Loucy (cell line): ENCODE data around the gene NKX6-2.

ENCODE experiments used
- H2AFZ ChIP-seq: fragments of 200-600 bp; sonication (generic); 2 replicates; pipeline ENCODE4 v1.6.0; 2016; ENCODE audit warnings: antibody characterized with exemption, mild to moderate bottlenecking, low read length, moderate library complexity
- H3F3A ChIP-seq: fragments of 200-600 bp; 2 replicates; pipeline ENCODE4 v1.6.0; 2016; ENCODE audit warnings: antibody characterized with exemption, low read depth, mild to moderate bottlenecking
- H3K27me3 ChIP-seq: fragments of 200-600 bp; sonication (generic); 2 replicates; pipeline ENCODE4 v1.6.1; 2014; ENCODE audit warnings: low read length, mild to moderate bottlenecking; ENCODE audit not compliant: insufficient read depth, poor library complexity, severe bottlenecking
- H3K36me3 ChIP-seq: fragments of 200-600 bp; sonication (generic); 2 replicates; pipeline ENCODE4 v1.6.1; 2016; ENCODE audit warnings: low read length; ENCODE audit not compliant: insufficient read depth
- H3K4me1 ChIP-seq: fragments of 200-600 bp; sonication (generic); 2 replicates; pipeline ENCODE4 v1.5.1; 2014; ENCODE audit warnings: low read length, mild to moderate bottlenecking; ENCODE audit not compliant: insufficient read depth, poor library complexity, severe bottlenecking
- H3K4me2 ChIP-seq: fragments of 200-600 bp; sonication (generic); 2 replicates; pipeline ENCODE4 v1.6.0; 2014; ENCODE audit warnings: antibody characterized with exemption, low read length, low read depth, mild to moderate bottlenecking; ENCODE audit not compliant: poor library complexity, severe bottlenecking
- H3K4me3 ChIP-seq: fragments of 200-600 bp; sonication (generic); 2 replicates; pipeline ENCODE4 v1.5.1; 2014; ENCODE audit warnings: low read length, mild to moderate bottlenecking, mixed read lengths; ENCODE audit not compliant: poor library complexity, severe bottlenecking
- H3K79me2 ChIP-seq: fragments of 200-600 bp; sonication (generic); 2 replicates; pipeline ENCODE4 v1.6.1; 2014; ENCODE audit warnings: low read length; ENCODE audit not compliant: insufficient read depth
- H3K9ac ChIP-seq: fragments of 200-600 bp; sonication (generic); 2 replicates; pipeline ENCODE4 v1.6.0; 2014; ENCODE audit warnings: mild to moderate bottlenecking, low read depth, low read length, moderate library complexity; ENCODE audit not compliant: poor library complexity, severe bottlenecking
- H3K9me2 ChIP-seq: fragments of 200-600 bp; sonication (generic); replicated peaks from 2 replicates; pipeline ENCODE4 v1.6.1; 2016; ENCODE audit warnings: low read depth, low read length, mixed read lengths
- H3K9me3 ChIP-seq: fragments of 200-600 bp; sonication (generic); 2 replicates; pipeline ENCODE4 v1.6.1; 2014; ENCODE audit warnings: mild to moderate bottlenecking, antibody characterized with exemption, low read length, low read depth; ENCODE audit not compliant: insufficient read depth
- H4K20me1 ChIP-seq: fragments of 200-600 bp; sonication (generic); 2 replicates; pipeline ENCODE4 v1.6.0; 2014; ENCODE audit warnings: antibody characterized with exemption, low read length, mild to moderate bottlenecking; ENCODE audit not compliant: insufficient read depth, poor library complexity, severe bottlenecking
- CTCF ChIP-seq: fragments of 200-600 bp; sonication (generic); conservative IDR thresholded peaks from 2 replicates; pipeline ENCODE4 v1.5.1; 2014; ENCODE audit warnings: mild to moderate bottlenecking, antibody characterized with exemption, low read length
- EZH2phosphoT487 ChIP-seq: fragments of 200-600 bp; IDR thresholded peaks from 2 replicates; pipeline ENCODE4 v1.6.1; 2018; ENCODE audit warnings: antibody characterized with exemption, mild to moderate bottlenecking, moderate library complexity, borderline replicate concordance

Gene NKX6-2

GRCh38 chr10:132805599-132805998, 19.7 kb upstream of the NKX6-2 start:
- H3K79me2 ChIP-seq: no peaks in the 10 kb centered on the region
- H4K20me1 ChIP-seq: no peaks in the 10 kb centered on the region
- H3K9me3 ChIP-seq: peaks cover 3% of the 10 kb centered on the region; the same call in 1 of the 2 replicates
- H3K36me3 ChIP-seq: no peaks in the 10 kb centered on the region
- no peak overlapping the region for H3K9ac ChIP-seq
- H3K4me1 ChIP-seq: no peaks in the 10 kb centered on the region
- H3K27me3 ChIP-seq: no peaks in the 10 kb centered on the region
- no peak overlapping the region for H3K4me2 ChIP-seq
- no peak for TF ChIP-seq EZH2phosphoT487
- no peak for TF ChIP-seq CTCF
- no peaks in the 10 kb centered on the region for H3F3A ChIP-seq
- no peak overlapping the region for H2AFZ ChIP-seq
- no peak overlapping the region for H3K4me3 ChIP-seq
- no peaks in the 10 kb centered on the region for H3K9me2 ChIP-seq

DNA sequence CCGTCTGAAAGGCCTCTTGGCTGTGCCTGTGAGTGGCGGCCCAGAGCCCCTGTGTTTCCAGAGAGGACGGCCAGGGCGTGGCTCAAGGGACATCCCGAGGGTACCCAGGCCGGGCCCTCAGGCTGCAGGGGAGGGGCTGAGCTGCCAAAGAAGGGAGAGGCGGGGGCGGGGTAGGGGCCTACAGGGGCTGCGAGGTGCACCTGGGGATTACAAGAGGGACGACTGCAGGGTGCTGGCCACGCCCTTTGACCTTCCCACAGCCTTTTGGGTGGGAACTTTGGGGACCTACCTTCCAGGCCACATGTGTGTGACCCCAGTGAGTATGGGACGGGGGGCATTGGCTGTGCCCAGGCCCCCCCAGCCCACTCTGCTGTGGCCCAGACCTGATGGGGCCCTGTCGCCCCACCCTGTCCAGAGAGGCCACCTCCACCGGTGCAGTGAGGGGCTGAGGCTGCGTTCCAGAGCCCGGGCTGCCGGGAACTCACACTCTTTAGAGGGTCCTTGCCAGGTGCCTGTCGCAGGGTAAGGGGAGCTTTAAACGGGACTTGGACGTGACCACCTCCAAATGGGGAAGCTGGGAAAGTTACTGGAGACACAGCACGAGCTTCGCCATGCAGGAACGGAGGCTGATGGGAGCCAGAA, 19.0 kb upstream of the NKX6-2 start:
- Histone ChIP-seq H3K9ac (no peak overlapping the region), H4K20me1 (no peaks in the 10 kb centered on the region), H3K4me3 (no peak overlapping the region), H3K9me2 (no peaks in the 10 kb centered on the region), H3K79me2 (no peaks in the 10 kb centered on the region), H3K36me3 (no peaks in the 10 kb centered on the region), H3K4me2 (no peak overlapping the region), H3K9me3 (peaks cover 3% of the 10 kb centered on the region; the same call in 1 of the 2 replicates), H3K27me3 (no peaks in the 10 kb centered on the region), H3K4me1 (no peaks in the 10 kb centered on the region), H3F3A (no peaks in the 10 kb centered on the region), H2AFZ (no peak overlapping the region)
- no peak for TF ChIP-seq CTCF
- no peak for TF ChIP-seq EZH2phosphoT487

DNA sequence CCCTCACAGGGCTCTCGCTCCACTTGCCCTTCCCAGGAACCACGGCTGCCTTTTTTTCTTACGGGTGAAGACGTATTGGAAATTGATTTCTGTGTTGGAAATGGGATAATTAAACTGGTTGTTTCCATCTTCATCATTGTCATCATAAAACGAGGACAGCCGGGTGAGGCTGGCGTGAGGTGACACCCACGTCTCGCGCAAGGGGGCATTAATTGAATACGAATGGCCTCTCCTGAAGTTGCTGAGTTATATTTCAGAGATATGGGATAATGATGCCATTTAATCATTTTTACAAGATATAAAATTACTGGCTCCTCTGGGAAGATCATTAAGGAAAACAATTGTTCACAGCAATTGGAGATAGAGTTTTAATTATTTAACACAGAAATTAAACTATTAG, 18.3 kb upstream of the NKX6-2 start:
- Histone ChIP-seq H3K4me2 (no peak overlapping the region), H3K9me2 (no peaks in the 10 kb centered on the region), H3K79me2 (no peaks in the 10 kb centered on the region), H3K9ac (no peak overlapping the region), H3F3A (no peaks in the 10 kb centered on the region), H3K4me3 (no peak overlapping the region), H3K4me1 (no peaks in the 10 kb centered on the region), H4K20me1 (no peaks in the 10 kb centered on the region), H3K27me3 (no peaks in the 10 kb centered on the region), H3K9me3 (peaks cover 3% of the 10 kb centered on the region; the same call in 1 of the 2 replicates), H2AFZ (no peak overlapping the region), H3K36me3 (no peaks in the 10 kb centered on the region)
- no peak for TF ChIP-seq EZH2phosphoT487
- TF ChIP-seq CTCF: no peak
